ENCODE measurements around the gene ANKRD33. TPM values are rescaled to one million over a fixed set of nuclear protein-coding genes. Genes with fewer than 3 reads are reported as not detected.
A peak's percentile ranks its signal among the peaks of the same experiment; 100 is the strongest.

ANKRD33 gene
- total RNA-seq, 1 experiment from 2014 or later: 0.81 TPM

DNA sequence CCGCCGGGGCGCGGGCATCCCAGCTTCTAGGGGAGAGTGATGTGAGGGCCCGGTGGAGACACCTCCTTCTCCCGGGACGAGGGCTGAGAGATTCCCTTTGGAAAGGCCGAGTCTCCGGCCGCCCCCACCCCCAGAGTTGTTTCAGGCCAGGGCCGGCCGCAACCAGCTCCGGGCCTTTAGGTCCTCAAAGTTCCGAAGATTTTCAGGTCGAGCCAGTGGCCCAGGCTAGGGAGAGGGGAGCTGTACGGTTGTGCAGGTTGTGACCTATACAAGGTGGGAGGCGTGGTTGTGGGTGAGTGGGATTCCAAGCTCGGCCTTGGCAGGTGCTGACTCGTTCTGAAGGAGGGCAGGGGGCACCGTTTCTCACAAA, 18.4 kb upstream of the ANKRD33 start:
- H3K36me3 Mint-ChIP-seq (ENCODE audit: insufficient read depth in 1 of 3, low read depth in 3 of 3): no peaks in the 10 kb centered on the region; a peak in 1 of 7 replicates
- Histone ChIP-seq H4K20me1 (ENCODE audit: control insufficient read depth, insufficient read depth, insufficient read length) (no peaks in the 10 kb centered on the region), H3K27ac (ENCODE audit: insufficient read length, low read depth, low read length) (no peak overlapping the region), H3K4me1 (ENCODE audit: insufficient read depth, low read length) (peaks cover 7% of the 10 kb centered on the region; the same call in 1 of the 2 replicates), H4K91ac (ENCODE audit: insufficient read length, low read depth, low read length) (peak overlapping the region; percentile 53), H2BK12ac (ENCODE audit: insufficient read length, low read depth, low read length) (no peak overlapping the region), H2AFZ (ENCODE audit: low read length) (peak overlapping the region; percentile 42), H2AK5ac (ENCODE audit: insufficient read length, low read length) (no peak overlapping the region), H3K27me3 (ENCODE audit: insufficient read depth, low read length) (peaks cover 13% of the 10 kb centered on the region; the same call in 1 of the 2 replicates), H2BK120ac (ENCODE audit: low read depth, low read length, poor library complexity, severe bottlenecking) (no peak overlapping the region), H3K56ac (ENCODE audit: insufficient read length, low read depth, low read length) (no peak overlapping the region), H4K8ac (replicated peaks; ENCODE audit: insufficient read length, low read depth, low read length) (no peak overlapping the region), H3K4ac (ENCODE audit: low read depth, low read length) (no peak overlapping the region), H2BK5ac (ENCODE audit: insufficient read length, low read length) (no peak overlapping the region), H3K9ac (ENCODE audit: extremely low read depth, insufficient read length, low read length) (peak overlapping the region; percentile 10), H3K14ac (ENCODE audit: insufficient read depth, low read length) (peak overlapping the region; percentile 52), H2BK15ac (ENCODE audit: low read depth, low read length) (no peak overlapping the region), H3K23me2 (ENCODE audit: insufficient read length, low read depth, low read length, poor library complexity, severe bottlenecking) (peaks cover 16% of the 10 kb centered on the region), H3K4me2 (ENCODE audit: insufficient read depth, insufficient read length, low read length) (peak overlapping the region; percentile 57), H2BK20ac (ENCODE audit: low read depth, low read length, poor library complexity, severe bottlenecking) (no peak overlapping the region), H4K5ac (ENCODE audit: insufficient read length, low read depth, low read length) (no peak overlapping the region), H3K79me1 (ENCODE audit: insufficient read depth, low read depth, low read length, poor library complexity, severe bottlenecking) (no peaks in the 10 kb centered on the region), H3K79me2 (ENCODE audit: insufficient read depth, low read length) (no peaks in the 10 kb centered on the region), H3T11ph (ENCODE audit: low read length) (no peak overlapping the region), H3K23ac (ENCODE audit: insufficient read length, low read depth, low read length) (no peak overlapping the region), H3K18ac (ENCODE audit: insufficient read length, low read depth, low read length) (peak overlapping the region; percentile 47), H3K9me3 (ENCODE audit: control insufficient read depth, low read depth, low read length) (no peaks in the 10 kb centered on the region)
- WGBS (ENCODE audit: extremely low coverage, insufficient read length, low lambda C conversion rate): no CpG with 5 or more reads among the region's 20 CpGs
- no peak for TF ChIP-seq CTCF (conservative IDR thresholded peaks at IDR 0.05)
- peak overlapping the region in 1 of 3 experiments; percentile 86; a peak in 2 of 7 replicates for H3K27ac Mint-ChIP-seq
- no peak for DNase-seq
- H3K4me3 Mint-ChIP-seq: peak overlapping the region; percentile 54 to 76
- peaks cover 0 to 2% of the 10 kb centered on the region in 2 experiments; a peak in 1 of 5 replicates for H3K9me3 Mint-ChIP-seq
- peaks cover 66% of the 10 kb centered on the region for H3K27me3 Mint-ChIP-seq (ENCODE audit: low read depth)
- peaks cover 73 to 88% of the 10 kb centered on the region in 2 experiments for H3K4me1 Mint-ChIP-seq

All from H9 (cell line).